ENCODE results near the gene TMEM143.
A peak's percentile ranks its signal among the peaks of the same experiment; 100 is the strongest.
"Not testable (repeated sequence)": the region's sequence is repeated elsewhere in the genome, so short reads cannot be mapped to it uniquely, and the experiment has no call there.

Gene TMEM143

GRCh38 chr19:48363810-48364597 is at the start of gene TMEM143, which contains the start of gene SYNGR4:
TSS of gene TMEM143 (minus strand) at chr19:48363940. CDS start at chr19:48363920, 20 bp downstream.
TSS of gene SYNGR4 (plus strand) at chr19:48364367. CDS start at chr19:48365843, 1,476 bp downstream.
- FAIRE-seq = peak; percentile 90

- no peak for FAIRE-seq
Measured at GRCh38 chr19:48405850-48406249, 42.1 kb upstream of the TMEM143 start.

- no peak for FAIRE-seq
Measured at GRCh38 chr19:48405010-48405659, 41.4 kb upstream of the TMEM143 start.

GRCh38 chr19:48403606-48404005 is 39.9 kb upstream of the TMEM143 start:
- FAIRE-seq = peak; percentile 3

- no peak for FAIRE-seq
Measured at GRCh38 chr19:48401287-48401686, 37.5 kb upstream of the TMEM143 start.

GRCh38 chr19:48400018-48400742 is 36.4 kb upstream of the TMEM143 start:
- peak; percentile 3 for FAIRE-seq

GRCh38 chr19:48398375-48399235 is 34.9 kb upstream of the TMEM143 start:
- no peak for FAIRE-seq

- no peak for FAIRE-seq
Measured at GRCh38 chr19:48398102-48398374, 34.3 kb upstream of the TMEM143 start.

- no peak for FAIRE-seq
Measured at GRCh38 chr19:48397263-48398101, 33.7 kb upstream of the TMEM143 start.

- no peak for FAIRE-seq
Measured at GRCh38 chr19:48396824-48397176, 33.1 kb upstream of the TMEM143 start.

GRCh38 chr19:48396016-48396823 is 32.5 kb upstream of the TMEM143 start:
- FAIRE-seq = no peak

- FAIRE-seq = no peak
Measured at GRCh38 chr19:48395499-48395898, 31.8 kb upstream of the TMEM143 start.

- no peak for FAIRE-seq
Measured at GRCh38 chr19:48395170-48395455, 31.4 kb upstream of the TMEM143 start.

GRCh38 chr19:48394331-48395169 is 30.8 kb upstream of the TMEM143 start:
- no peak for FAIRE-seq

GRCh38 chr19:48393559-48394330 is 30.0 kb upstream of the TMEM143 start, which contains the start of gene GRIN2D:
TSS of gene GRIN2D (plus strand) at chr19:48393668. CDS start at chr19:48398393, 4,725 bp downstream.
- no peak for FAIRE-seq

- no peak for FAIRE-seq
Measured at GRCh38 chr19:48392860-48393558, 29.3 kb upstream of the TMEM143 start.

- not testable (repeated sequence) for FAIRE-seq
Measured at GRCh38 chr19:48392006-48392344, 28.2 kb upstream of the TMEM143 start.

GRCh38 chr19:48391100-48392005 is 27.6 kb upstream of the TMEM143 start, which contains the start of gene KDELR1:
TSS of gene KDELR1 (minus strand) at chr19:48391551. CDS start at chr19:48391358, 193 bp downstream.
- FAIRE-seq = no peak

Data from TTC549 (cell line).